Stimulated activated naive CD8-positive, alpha-beta T cell treated with anti-CD3 and anti-CD28 coated beads, Interleukin-15, amount 100 ng/mL, for 72 hours (primary cell): ENCODE data around the gene PHLDA3.
A peak's percentile ranks its signal among the peaks of the same experiment; 100 is the strongest.

ENCODE experiments used
- ATAC-seq: fragments of 150-1000 bp; cut with Tn5 transposase; 2 replicates; pipeline ENCODE4 v1.10.0; 2021; ENCODE audit warnings: mild to moderate bottlenecking, moderate library complexity
- DNase-seq, 2 donors: peaks; one replicate each; pipeline ENCODE4 v3.0.0; 2021 to 2022
- H3K27ac Mint-ChIP-seq, 2 donors: one replicate each; pipeline ENCODE4 v1.8.0; 2022; ENCODE audit warnings: mild to moderate bottlenecking in 2 of 2, mixed read lengths in 2 of 2, moderate library complexity in 2 of 2
- H3K27me3 Mint-ChIP-seq: one replicate; pipeline ENCODE4 v1.8.0; 2022; ENCODE audit warnings: mixed read lengths
- H3K4me1 Mint-ChIP-seq: one replicate; pipeline ENCODE4 v1.8.0; 2022; ENCODE audit warnings: mild to moderate bottlenecking, mixed read lengths
- H3K4me3 Mint-ChIP-seq, 2 donors: one replicate each; pipeline ENCODE4 v1.8.0; 2022; ENCODE audit warnings: mild to moderate bottlenecking in 2 of 2, mixed read lengths in 2 of 2, moderate library complexity in 1 of 2
- H3K9me3 Mint-ChIP-seq, 2 donors: one replicate each; pipeline ENCODE4 v1.8.0; 2022; ENCODE audit warnings: mixed read lengths in 2 of 2

The PHLDA3 gene

GRCh38 chr1:201468844-201469644 is at the start of gene PHLDA3:
Gene PHLDA3, minus strand, starts transcription at chr1:201469188. Its CDS starts 402 bp downstream, at chr1:201468786.
- peak; percentile 62 to 68 for DNase-seq
- peak; percentile 87 for ATAC-seq
- Mint-ChIP-seq H3K4me1 (peaks cover 18% of the 10 kb centered on the region), H3K9me3 (no peaks in the 10 kb centered on the region), H3K27me3 (peaks cover 78% of the 10 kb centered on the region), H3K27ac (peak within 1 kb of the TSS; percentile 14 to 72), H3K4me3 (peak within 1 kb of the TSS; percentile 82 to 83)

- Mint-ChIP-seq H3K27me3 (no peaks in the 10 kb centered on the region), H3K9me3 (no peaks in the 10 kb centered on the region), H3K4me3 (no peak overlapping the region), H3K27ac (no peak overlapping the region), H3K4me1 (peaks cover 12% of the 10 kb centered on the region)
- ATAC-seq (no peak), DNase-seq (no peak)
These were observed 49.1 kb upstream of the PHLDA3 start for GRCh38 chr1:201518071-201518470.

DNA sequence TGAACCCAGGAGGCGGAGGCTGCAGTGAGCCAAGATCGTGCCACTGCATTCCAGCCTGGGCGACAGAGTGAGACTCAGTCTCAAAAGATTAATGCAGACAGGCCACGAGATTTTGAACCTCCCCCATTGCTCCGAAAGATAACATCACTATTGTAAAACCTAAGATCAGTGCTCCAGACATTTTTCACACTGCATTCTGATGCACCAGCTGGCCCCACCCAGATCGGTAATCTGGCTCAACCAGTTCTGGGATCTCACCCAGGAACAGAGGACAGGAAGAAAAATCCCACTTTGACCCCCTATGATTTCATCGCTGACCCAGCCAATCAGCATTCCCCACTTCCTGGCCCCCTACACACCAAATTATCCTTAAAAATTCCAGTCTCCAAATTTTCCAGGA is 48.6 kb upstream of the PHLDA3 start:
- Mint-ChIP-seq H3K4me1 (peaks cover 12% of the 10 kb centered on the region), H3K27me3 (no peaks in the 10 kb centered on the region), H3K27ac (no peak overlapping the region), H3K4me3 (no peak overlapping the region), H3K9me3 (no peaks in the 10 kb centered on the region)
- no peak for DNase-seq
- no peak for ATAC-seq

GRCh38 chr1:201516511-201517127 is 47.6 kb upstream of the PHLDA3 start:
- Mint-ChIP-seq H3K27me3 (no peaks in the 10 kb centered on the region), H3K4me1 (peaks cover 12% of the 10 kb centered on the region), H3K4me3 (no peak overlapping the region), H3K9me3 (no peaks in the 10 kb centered on the region), H3K27ac (no peak overlapping the region)
- DNase-seq (no peak), ATAC-seq (no peak)

DNA sequence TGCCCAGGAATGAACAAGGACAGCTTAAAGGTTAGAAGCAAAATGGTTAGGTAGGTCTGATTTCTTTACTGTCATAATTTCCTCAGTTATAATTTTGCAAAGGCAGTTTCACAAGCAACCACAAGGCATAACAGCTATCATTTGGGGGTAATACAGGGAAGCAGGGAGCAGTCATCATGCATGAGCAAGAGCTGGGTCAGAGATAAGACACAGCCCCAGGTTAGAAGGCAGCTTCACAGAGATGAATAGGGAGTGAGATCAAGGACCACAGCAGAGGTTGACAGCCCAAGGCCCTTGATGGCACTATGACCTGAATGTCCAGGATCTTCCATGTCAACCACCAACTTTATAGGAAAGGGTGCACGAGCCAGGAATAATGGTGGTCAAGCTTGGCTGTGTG is 46.9 kb upstream of the PHLDA3 start:
- Mint-ChIP-seq H3K27me3 (no peaks in the 10 kb centered on the region), H3K4me3 (no peak overlapping the region), H3K4me1 (peaks cover 12% of the 10 kb centered on the region), H3K27ac (no peak overlapping the region), H3K9me3 (no peaks in the 10 kb centered on the region)
- DNase-seq (no peak), ATAC-seq (peak; percentile 57)

DNA sequence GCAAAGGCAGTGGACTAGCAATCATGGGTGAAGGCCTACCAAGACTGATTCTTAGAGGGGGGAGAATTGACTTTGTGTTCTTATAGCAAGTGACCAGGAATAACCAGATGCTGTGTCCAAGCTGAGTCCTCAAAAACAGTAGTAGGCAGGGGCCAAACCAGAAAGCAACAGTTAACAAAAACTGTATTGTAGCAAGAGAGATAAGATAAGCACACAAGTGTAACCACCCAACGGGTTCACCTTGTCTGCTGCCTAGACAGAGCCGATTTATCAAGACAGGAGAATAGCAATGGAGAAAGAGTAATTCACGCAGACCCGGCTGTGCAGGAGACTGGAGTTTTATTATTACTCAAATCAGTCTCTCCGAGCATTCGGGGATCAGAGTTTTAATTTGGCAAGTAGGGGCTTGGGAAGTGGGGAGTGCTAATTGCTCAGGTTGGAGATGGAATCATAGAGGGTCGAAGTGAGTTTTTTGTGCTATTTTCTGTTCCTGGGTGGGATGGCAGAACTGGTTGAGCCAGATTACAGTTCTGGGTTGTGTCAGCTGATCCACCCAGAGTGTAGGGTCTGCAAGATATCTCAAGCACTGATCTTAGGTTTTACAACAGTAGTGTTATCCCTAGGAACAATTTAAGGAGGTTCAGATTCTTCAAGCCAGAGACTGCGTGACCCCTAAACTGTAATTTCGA is 46.2 kb upstream of the PHLDA3 start:
- no peak for DNase-seq
- no peak for ATAC-seq
- H3K4me1 Mint-ChIP-seq, result peaks cover 12% of the 10 kb centered on the region
- H3K27ac Mint-ChIP-seq, result no peak overlapping the region
- no peaks in the 10 kb centered on the region for H3K9me3 Mint-ChIP-seq
- no peak overlapping the region for H3K4me3 Mint-ChIP-seq
- no peaks in the 10 kb centered on the region for H3K27me3 Mint-ChIP-seq

GRCh38 chr1:201514466-201514865 is 45.5 kb upstream of the PHLDA3 start:
- Mint-ChIP-seq H3K9me3 (no peaks in the 10 kb centered on the region), H3K4me3 (no peak overlapping the region), H3K4me1 (peaks cover 18% of the 10 kb centered on the region), H3K27me3 (no peaks in the 10 kb centered on the region), H3K27ac (no peak overlapping the region)
- DNase-seq (no peak), ATAC-seq (no peak)

DNA sequence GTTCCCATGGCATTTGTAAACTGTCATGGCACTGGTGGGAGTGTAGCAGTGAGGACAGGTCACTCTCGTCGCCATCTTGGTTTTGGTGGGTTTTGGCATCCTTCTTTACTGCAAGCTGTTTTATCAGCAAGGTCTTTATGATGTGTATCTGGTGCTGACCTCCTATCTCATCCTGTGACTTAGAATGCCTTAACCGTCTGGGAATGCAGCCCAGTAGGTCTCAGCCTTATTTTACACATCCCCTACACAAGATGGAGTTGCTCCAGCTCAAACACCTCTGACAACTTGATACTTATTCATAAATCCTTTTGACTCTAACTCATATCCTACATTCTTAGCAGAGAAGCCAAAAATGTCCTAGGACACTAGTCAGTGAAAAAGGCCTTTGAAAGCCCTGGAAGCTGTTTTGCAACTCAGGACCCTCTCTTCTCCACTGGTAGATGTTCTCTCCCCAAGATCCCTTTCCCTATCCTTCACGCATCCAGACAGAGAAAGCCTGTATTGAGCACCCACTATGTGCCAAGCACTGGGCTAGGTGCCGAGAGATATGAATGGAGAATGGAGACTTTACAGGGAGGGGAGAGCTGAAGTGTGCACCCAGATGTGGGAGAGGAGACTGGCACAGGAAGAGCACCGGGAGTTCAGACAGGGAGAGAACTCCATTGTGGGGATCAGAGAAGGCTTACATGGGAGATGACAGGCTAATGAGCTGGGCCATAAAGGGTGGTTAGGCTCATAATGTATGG is 44.7 kb upstream of the PHLDA3 start:
- Mint-ChIP-seq H3K4me3 (no peak overlapping the region), H3K27me3 (no peaks in the 10 kb centered on the region), H3K9me3 (no peaks in the 10 kb centered on the region), H3K27ac (no peak overlapping the region), H3K4me1 (peaks cover 18% of the 10 kb centered on the region)
- ATAC-seq (no peak), DNase-seq (no peak)

GRCh38 chr1:201511941-201512539 is 43.1 kb upstream of the PHLDA3 start:
- DNase-seq (no peak), ATAC-seq (no peak)
- Mint-ChIP-seq H3K27ac (no peak overlapping the region), H3K27me3 (no peaks in the 10 kb centered on the region), H3K4me3 (no peak overlapping the region), H3K4me1 (peaks cover 28% of the 10 kb centered on the region), H3K9me3 (no peaks in the 10 kb centered on the region)

DNA sequence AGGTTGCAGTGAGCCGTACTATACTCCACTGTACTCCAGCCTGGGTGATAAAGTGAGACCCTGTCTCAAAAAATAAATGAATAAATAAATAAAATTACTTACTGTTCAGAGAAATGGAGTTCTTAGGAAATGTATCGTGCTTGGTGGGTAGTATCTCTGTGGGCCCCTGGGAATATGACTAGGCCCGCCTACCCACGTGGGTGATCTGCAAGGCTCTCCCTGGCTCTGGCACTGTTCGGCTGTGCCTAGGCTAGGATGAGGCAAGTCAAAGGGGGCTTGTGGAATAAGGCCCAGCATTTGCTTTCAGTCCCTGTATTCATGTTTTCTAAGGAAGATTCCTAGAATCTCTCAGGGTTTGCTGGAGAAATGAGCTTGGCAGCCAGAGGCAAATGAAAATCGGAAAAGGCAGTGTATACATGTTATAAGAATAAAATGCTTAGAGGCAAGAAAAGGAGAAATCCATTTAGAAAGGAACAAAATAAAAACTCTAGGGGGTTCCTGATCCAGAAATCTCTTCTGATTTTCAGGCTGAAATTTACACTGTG is 42.5 kb upstream of the PHLDA3 start:
- no peaks in the 10 kb centered on the region for H3K9me3 Mint-ChIP-seq
- ATAC-seq (no peak), DNase-seq (no peak)
- no peak overlapping the region for H3K27ac Mint-ChIP-seq
- no peaks in the 10 kb centered on the region for H3K27me3 Mint-ChIP-seq
- no peak overlapping the region for H3K4me3 Mint-ChIP-seq
- H3K4me1 Mint-ChIP-seq, result peaks cover 28% of the 10 kb centered on the region

- H3K9me3 Mint-ChIP-seq, result no peaks in the 10 kb centered on the region
- ATAC-seq (no peak), DNase-seq (no peak)
- H3K4me3 Mint-ChIP-seq, result no peak overlapping the region
- H3K4me1 Mint-ChIP-seq, result peaks cover 32% of the 10 kb centered on the region
- H3K27ac Mint-ChIP-seq, result no peak overlapping the region
- H3K27me3 Mint-ChIP-seq, result no peaks in the 10 kb centered on the region
These were observed 41.7 kb upstream of the PHLDA3 start for GRCh38 chr1:201510734-201511133.

- ATAC-seq (no peak), DNase-seq (no peak)
- H3K4me1 Mint-ChIP-seq, result peaks cover 32% of the 10 kb centered on the region
- no peaks in the 10 kb centered on the region for H3K27me3 Mint-ChIP-seq
- H3K27ac Mint-ChIP-seq, result no peak overlapping the region
- H3K4me3 Mint-ChIP-seq, result no peak overlapping the region
- H3K9me3 Mint-ChIP-seq, result no peaks in the 10 kb centered on the region
These were observed 40.8 kb upstream of the PHLDA3 start for GRCh38 chr1:201509601-201510374.

- no peak overlapping the region for H3K4me3 Mint-ChIP-seq
- H3K9me3 Mint-ChIP-seq, result no peaks in the 10 kb centered on the region
- DNase-seq (no peak), ATAC-seq (no peak)
- H3K27ac Mint-ChIP-seq, result peak overlapping the region in 1 of 2 donors; percentile 77
- peaks cover 33% of the 10 kb centered on the region for H3K4me1 Mint-ChIP-seq
- no peaks in the 10 kb centered on the region for H3K27me3 Mint-ChIP-seq
These were observed 39.8 kb upstream of the PHLDA3 start for GRCh38 chr1:201508809-201509208.

GRCh38 chr1:201507360-201507675 is 38.3 kb upstream of the PHLDA3 start:
- H3K9me3 Mint-ChIP-seq, result no peaks in the 10 kb centered on the region
- DNase-seq (no peak), ATAC-seq (peak; percentile 47)
- peak overlapping the region; percentile 95 to 96 for H3K27ac Mint-ChIP-seq
- H3K4me3 Mint-ChIP-seq, result peak overlapping the region; percentile 83 to 92
- H3K4me1 Mint-ChIP-seq, result peaks cover 40% of the 10 kb centered on the region
- no peaks in the 10 kb centered on the region for H3K27me3 Mint-ChIP-seq
